A549 (cell line): Measurements from ENCODE around the gene APOBR. TPM values are rescaled to one million over a fixed set of nuclear protein-coding genes. Genes with fewer than 3 reads are reported as not detected.
A peak's percentile ranks its signal among the peaks of the same experiment; 100 is the strongest.

ENCODE experiments used
- ATAC-seq, 2 experiments: fragments of 200-7000 bp in 1 of 2; fragments of >200 bp in 1 of 2; cut with Nextera tagmentation in 1 of 2; cut with Tn5 transposase in 1 of 2; 3 replicates each; pipeline versions ENCODE4 v1.8.0 to v1.9.1; 2018 to 2020; ENCODE audit warnings: mild to moderate bottlenecking in 1 of 2, moderate library complexity in 1 of 2
- CTCF ChIA-PET: fragments of 300-600 bp; sonication (Branson Sonifier 250); formaldehyde crosslinking; extraction: SDS; loops from one replicate; lab custom pipeline; 2021; ENCODE audit warnings: antibody characterized with exemption, inconsistent platforms; lab: Yijun Ruan, JAX
- POLR2A ChIA-PET: fragments of 350-600 bp; formaldehyde crosslinking; extraction: SDS; loops from one replicate; lab custom pipeline; 2021; ENCODE audit warnings: antibody characterized with exemption, inconsistent platforms; lab: Yijun Ruan, JAX
- DNase-seq, 2 experiments: peaks; one replicate each; pipeline versions ENCODE4 v3.0.0 to v3.0.0-alpha.2; 2011 to 2016; ENCODE audit warnings: low read depth in 1 of 2, low spot score in 1 of 2
- FAIRE-seq: peaks from 2 replicates; lab custom pipeline; 2011; peaks lifted over from hg19 to GRCh38; lab: Jason Lieb, UNC
- H3K27ac ChIP-seq, 2 experiments: fragments of >200 bp; sonication (Bioruptor Twin); formaldehyde crosslinking; 3 replicates each; pipeline ENCODE4 v1.5.1; 2016 to 2017
- H3K4me1 ChIP-seq: fragments of >200 bp; sonication (Bioruptor Twin); formaldehyde crosslinking; 3 replicates; pipeline ENCODE4 v1.6.1; 2016
- H3K4me2 ChIP-seq: fragments of >200 bp; sonication (Bioruptor Twin); formaldehyde crosslinking; 3 replicates; pipeline ENCODE4 v1.6.1; 2016
- H3K4me3 ChIP-seq: fragments of >200 bp; sonication (Bioruptor Twin); formaldehyde crosslinking; 3 replicates; pipeline ENCODE4 v1.5.1; 2016
- H3K9me3 ChIP-seq: fragments of >200 bp; sonication (Bioruptor Twin); formaldehyde crosslinking; 3 replicates; pipeline ENCODE4 v1.6.1; 2016
- BCL3 ChIP-seq: fragments of >200 bp; sonication (Bioruptor Twin); formaldehyde crosslinking; IDR thresholded peaks from 3 replicates; pipeline ENCODE4 v1.6.1; 2016
- BHLHE40 ChIP-seq: IDR thresholded peaks from 2 replicates; pipeline ENCODE4 v1.6.1; 2012; ENCODE audit warnings: low read depth, low read length, inconsistent platforms
- CHD4 ChIP-seq: fragments of 200-600 bp; sonication (generic); IDR thresholded peaks from 2 replicates; pipeline ENCODE4 v1.6.1; 2016; ENCODE audit warnings: antibody characterized with exemption, mild to moderate bottlenecking, borderline replicate concordance
- ELK1 ChIP-seq: fragments of 150-350 bp; IDR thresholded peaks from 2 replicates; pipeline ENCODE4 v1.6.1; 2014; ENCODE audit warnings: low read depth, mild to moderate bottlenecking, low read length
- FOXS1 ChIP-seq: fragments of 250-450 bp; sonication (Bioruptor Pico); IDR thresholded peaks from 2 replicates; pipeline ENCODE4 v1.5.0; 2020; ENCODE audit warnings: mild to moderate bottlenecking, moderate library complexity
- HDAC2 ChIP-seq: fragments of 200-600 bp; sonication (generic); IDR thresholded peaks from 2 replicates; pipeline ENCODE4 v1.6.1; 2016
- HMGXB4 ChIP-seq: fragments of 250-450 bp; sonication (Bioruptor Pico); IDR thresholded peaks from 2 replicates; pipeline ENCODE4 v1.5.0; 2021; ENCODE audit warnings: mild to moderate bottlenecking, moderate library complexity, borderline replicate concordance
- HOXA7 ChIP-seq: fragments of 250-450 bp; sonication (Bioruptor Pico); IDR thresholded peaks from 2 replicates; pipeline ENCODE4 v1.5.0; 2020; ENCODE audit warnings: mild to moderate bottlenecking, moderate library complexity
- JUNB ChIP-seq: fragments of >200 bp; sonication (Bioruptor Twin); formaldehyde crosslinking; IDR thresholded peaks from 2 replicates; pipeline ENCODE4 v1.6.1; 2016
- KDM1A ChIP-seq: fragments of 200-600 bp; sonication (generic); IDR thresholded peaks from 2 replicates; pipeline ENCODE4 v1.6.1; 2016; ENCODE audit warnings: low read depth, mild to moderate bottlenecking
- MAFK ChIP-seq: fragments of 450-650 bp; IDR thresholded peaks from 2 replicates; pipeline ENCODE4 v1.6.1; 2014; ENCODE audit not compliant: partially characterized antibody
- MAZ ChIP-seq: fragments of 150-350 bp; IDR thresholded peaks from 2 replicates; pipeline ENCODE4 v1.6.1; 2014; ENCODE audit warnings: antibody characterized with exemption, low read depth, low read length, borderline replicate concordance
- NFE2L2 ChIP-seq: fragments of 150-350 bp; conservative IDR thresholded peaks from 2 replicates; pipeline ENCODE4 v1.6.1; 2014; ENCODE audit warnings: low read length
- NPAS2 ChIP-seq: fragments of 250-450 bp; sonication (Bioruptor Pico); IDR thresholded peaks from 2 replicates; pipeline ENCODE4 v1.8.0; 2022; ENCODE audit warnings: mild to moderate bottlenecking, moderate library complexity, borderline replicate concordance
- NR3C1 ChIP-seq: fragments of >200 bp; sonication (Bioruptor Twin); formaldehyde crosslinking; IDR thresholded peaks from 3 replicates; pipeline ENCODE4 v1.6.1; 2017
- PBX3 ChIP-seq: IDR thresholded peaks from 2 replicates; pipeline ENCODE4 v1.6.1; 2012
- POLR2A ChIP-seq: IDR thresholded peaks from 2 replicates; pipeline ENCODE4 v1.6.1; 2012; ENCODE audit warnings: mild to moderate bottlenecking, low read length
- RAD21 ChIP-seq, 2 experiments: fragments of >200 bp in 1 of 2; sonication (Bioruptor Twin) in 1 of 2; formaldehyde crosslinking in 1 of 2; IDR thresholded peaks in 1 of 2; conservative IDR thresholded peaks in 1 of 2; 2 replicates in 1 of 2; 3 replicates in 1 of 2; pipeline ENCODE4 v1.6.1; 2012 to 2018; ENCODE audit warnings: inconsistent platforms in 1 of 2
- RCOR1 ChIP-seq: fragments of 150-350 bp; IDR thresholded peaks from 2 replicates; pipeline ENCODE4 v1.6.1; 2014; ENCODE audit warnings: antibody characterized with exemption, low read length, low read depth
- RFX5 ChIP-seq: fragments of 450-650 bp; IDR thresholded peaks from 2 replicates; pipeline ENCODE4 v1.7.1; 2014; ENCODE audit warnings: antibody characterized with exemption, mild to moderate bottlenecking, moderate library complexity
- SREBF2 ChIP-seq: fragments of 450-650 bp; IDR thresholded peaks from 2 replicates; pipeline ENCODE4 v1.6.1; 2014; ENCODE audit warnings: mild to moderate bottlenecking, moderate library complexity
- TFCP2L1 ChIP-seq: fragments of 250-450 bp; sonication (Bioruptor Pico); IDR thresholded peaks from 2 replicates; pipeline ENCODE4 v1.5.0; 2021; ENCODE audit warnings: mild to moderate bottlenecking
- USF2 ChIP-seq: fragments of 450-650 bp; IDR thresholded peaks from 2 replicates; pipeline ENCODE4 v1.6.1; 2014; ENCODE audit warnings: antibody characterized with exemption
- ZNF302 ChIP-seq: fragments of 250-450 bp; sonication (Bioruptor Pico); IDR thresholded peaks from 2 replicates; pipeline ENCODE4 v1.9.0; 2021; ENCODE audit warnings: inconsistent platforms, mild to moderate bottlenecking, moderate library complexity
- ZSCAN20 ChIP-seq: fragments of 250-450 bp; sonication (Bioruptor Pico); IDR thresholded peaks from 2 replicates; pipeline ENCODE4 v1.8.0; 2022; ENCODE audit warnings: mild to moderate bottlenecking, moderate library complexity
- WGBS: methylation state at CpG from one replicate; pipeline ENCODE4 v1.1.6; 2017; ENCODE audit errors: missing lambda C conversion rate; 5-methylcytosine and 5-hydroxymethylcytosine counted together
- polyA plus RNA-seq, 4 experiments: library from polyadenylated mRNA; depleted of rRNA in 3 of 4; stranded (reverse); fragments of >200 nt; fragmentation: RNase III in 1 of 4; extraction: RNeasy Plus Mini Kit Qiagen cat#74134 plus additional on column Dnase treatment in 1 of 4; gene quantifications; 2 replicates in 3 of 4; 3 replicates in 1 of 4; pipeline ENCODE4 v1.2.3, GENCODE V29; 2011 to 2017

The APOBR gene
- polyA plus RNA-seq, 2 of the 4 experiments (the other 2 are of a cell fraction): 0.01 to 0.08 TPM

GRCh38 chr16:28503470-28504259 is 9.2 kb downstream of the APOBR start:
- no peaks in the 10 kb centered on the region for H3K4me1 ChIP-seq
- ChIA-PET POLR2A (interaction anchor here (1.0 kb wide), 1 partner anchor 9 kb away, joined by 3 read pairs; the partner anchor contains the start of gene APOBR), CTCF (interaction anchor here (0.8 to 1.4 kb wide), 2 partner anchors 22 to 46 kb away, joined by 3 to 4 read pairs; no protein-coding TSS in a partner anchor)
- no peak overlapping the region for H3K27ac ChIP-seq
- TF ChIP-seq RAD21 (conservative IDR thresholded peaks at IDR 0.05 in 1 of 2, IDR thresholded peaks at IDR 0.05 in 1 of 2): no peak
- no peak for TF ChIP-seq MAZ
- no peak for TF ChIP-seq ZSCAN20
- DNase-seq (no peak), ATAC-seq (peak in 1 of 2 experiments; percentile 7; a peak in 1 of 6 replicates), FAIRE-seq (no peak)
- H3K4me2 ChIP-seq: no peak overlapping the region
- WGBS: 78% methylated on average over 13 of the region's 15 CpGs
- no peak overlapping the region for H3K4me3 ChIP-seq
- no peaks in the 10 kb centered on the region for H3K9me3 ChIP-seq

GRCh38 chr16:28504707-28505404 is 10.4 kb downstream of the APOBR start:
- DNase-seq (no peak), FAIRE-seq (no peak), ATAC-seq (no peak)
- no peaks in the 10 kb centered on the region for H3K9me3 ChIP-seq
- H3K27ac ChIP-seq: no peak overlapping the region
- 68% methylated on average over 8 of the region's 8 CpGs for whole genome bisulfite sequencing
- POLR2A ChIA-PET: no interaction called here
- CTCF ChIA-PET: interaction anchor here (0.5 to 1.4 kb wide), 4 partner anchors 15 to 612 kb away, joined by 3 read pairs; no protein-coding TSS in a partner anchor
- TF ChIP-seq HMGXB4 (CRISPR knock-in tag): no peak
- no peak for TF ChIP-seq NFE2L2
- no peak for TF ChIP-seq RFX5
- TF ChIP-seq MAZ: no peak
- TF ChIP-seq RAD21 (conservative IDR thresholded peaks at IDR 0.05 in 1 of 2, IDR thresholded peaks at IDR 0.05 in 1 of 2): no peak
- TF ChIP-seq ZNF302 (CRISPR knock-in tag): no peak
- TF ChIP-seq TFCP2L1 (CRISPR knock-in tag): no peak
- TF ChIP-seq PBX3: no peak
- H3K4me3 ChIP-seq: no peak overlapping the region
- no peak overlapping the region for H3K4me2 ChIP-seq
- H3K4me1 ChIP-seq: no peaks in the 10 kb centered on the region

- Histone ChIP-seq H3K4me2 (no peak overlapping the region), H3K4me1 (no peaks in the 10 kb centered on the region), H3K27ac (no peak overlapping the region), H3K9me3 (no peaks in the 10 kb centered on the region), H3K4me3 (no peak overlapping the region)
- TF ChIP-seq BCL3 (no peak), RCOR1 (no peak), NR3C1 (no peak), POLR2A (no peak), FOXS1 (CRISPR knock-in tag) (no peak), MAZ (no peak), ELK1 (no peak), USF2 (no peak), NPAS2 (CRISPR knock-in tag) (no peak), JUNB (no peak), KDM1A (no peak), MAFK (no peak), SREBF2 (no peak), BHLHE40 (no peak), CHD4 (no peak), HDAC2 (no peak), HOXA7 (CRISPR knock-in tag) (no peak)
- POLR2A ChIA-PET: no interaction called here
- FAIRE-seq (no peak), ATAC-seq (no peak), DNase-seq (no peak)
- WGBS: 55% methylated on average over 14 of the region's 14 CpGs
- CTCF ChIA-PET: interaction anchor here (0.5 to 1.2 kb wide), 3 partner anchors 15 to 613 kb away, joined by 3 read pairs; no protein-coding TSS in a partner anchor
Observed at GRCh38 chr16:28505489-28506137, 11.2 kb downstream of the APOBR start.
